Measurements from ENCODE around the gene ARCN1.

Gene ARCN1

DNA sequence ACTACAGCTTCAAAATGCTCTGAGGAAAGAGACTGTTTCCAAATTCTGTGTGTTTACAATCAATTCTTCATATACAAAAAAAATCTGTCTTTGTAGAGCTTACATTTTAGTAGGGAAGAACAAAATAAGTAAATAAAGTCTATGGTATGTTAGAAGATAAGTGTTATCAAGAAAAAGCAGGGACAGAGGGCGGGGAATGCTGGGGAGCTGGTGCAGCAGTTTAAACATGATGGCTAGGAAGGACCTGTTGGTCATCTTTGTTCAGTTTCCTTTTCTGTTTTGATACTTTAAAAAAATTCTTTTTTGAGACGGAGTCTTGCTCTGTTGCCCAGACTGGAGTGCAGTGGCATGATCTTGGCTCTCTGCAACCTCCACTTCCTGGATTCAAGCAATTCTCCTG lies 25.1 kb upstream of the ARCN1 start:
- no peak for ATAC-seq
- TF ChIP-seq TCF4 (CRISPR knock-in tag; IDR thresholded peaks at IDR 0.05; ENCODE audit: borderline replicate concordance): no peak
- no peak for TF ChIP-seq BACH2 (CRISPR knock-in tag; IDR thresholded peaks at IDR 0.05; ENCODE audit: borderline replicate concordance)
- no peak for TF ChIP-seq TSHZ2 (CRISPR knock-in tag; IDR thresholded peaks at IDR 0.05)
- TF ChIP-seq ESRRG (CRISPR knock-in tag; IDR thresholded peaks at IDR 0.05): no peak
- no peak for TF ChIP-seq CSDC2 (CRISPR knock-in tag; IDR thresholded peaks at IDR 0.05)
- TF ChIP-seq RARB (CRISPR knock-in tag; IDR thresholded peaks at IDR 0.05): no peak
- TF ChIP-seq CSRNP3 (CRISPR knock-in tag; IDR thresholded peaks at IDR 0.05): no peak
- no peak for TF ChIP-seq PPARA (CRISPR knock-in tag; IDR thresholded peaks at IDR 0.05; ENCODE audit: borderline replicate concordance)
- no peak for TF ChIP-seq ZFP3 (CRISPR knock-in tag; IDR thresholded peaks at IDR 0.05)
- TF ChIP-seq, protein P1, sequence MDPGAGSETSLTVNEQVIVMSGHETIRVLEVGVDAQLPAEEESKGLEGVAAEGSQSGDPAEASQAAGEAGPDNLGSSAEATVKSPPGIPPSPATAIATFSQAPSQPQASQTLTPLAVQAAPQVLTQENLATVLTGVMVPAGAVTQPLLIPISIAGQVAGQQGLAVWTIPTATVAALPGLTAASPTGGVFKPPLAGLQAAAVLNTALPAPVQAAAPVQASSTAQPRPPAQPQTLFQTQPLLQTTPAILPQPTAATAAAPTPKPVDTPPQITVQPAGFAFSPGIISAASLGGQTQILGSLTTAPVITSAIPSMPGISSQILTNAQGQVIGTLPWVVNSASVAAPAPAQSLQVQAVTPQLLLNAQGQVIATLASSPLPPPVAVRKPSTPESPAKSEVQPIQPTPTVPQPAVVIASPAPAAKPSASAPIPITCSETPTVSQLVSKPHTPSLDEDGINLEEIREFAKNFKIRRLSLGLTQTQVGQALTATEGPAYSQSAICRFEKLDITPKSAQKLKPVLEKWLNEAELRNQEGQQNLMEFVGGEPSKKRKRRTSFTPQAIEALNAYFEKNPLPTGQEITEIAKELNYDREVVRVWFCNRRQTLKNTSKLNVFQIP (CRISPR knock-in tag; IDR thresholded peaks at IDR 0.05; ENCODE audit: borderline replicate concordance, low read depth): no peak
- TF ChIP-seq OSR1 (CRISPR knock-in tag; IDR thresholded peaks at IDR 0.05): no peak
- TF ChIP-seq GLIS3 (CRISPR knock-in tag; IDR thresholded peaks at IDR 0.05): no peak
- TF ChIP-seq SNAI2 (CRISPR knock-in tag; IDR thresholded peaks at IDR 0.05): no peak
- TF ChIP-seq TOX (CRISPR knock-in tag; IDR thresholded peaks at IDR 0.05; ENCODE audit: borderline replicate concordance): no peak
- TF ChIP-seq ZFP30 (CRISPR knock-in tag; IDR thresholded peaks at IDR 0.05): no peak
- TF ChIP-seq PATZ1 (CRISPR knock-in tag; IDR thresholded peaks at IDR 0.05; ENCODE audit: borderline replicate concordance): no peak
- no peak for TF ChIP-seq ARNTL (CRISPR knock-in tag; IDR thresholded peaks at IDR 0.05; ENCODE audit: borderline replicate concordance, low read depth)

GRCh38 chr11:118552341-118552740 lies 19.9 kb upstream of the ARCN1 start:
- TF ChIP-seq ISL1 (CRISPR knock-in tag; IDR thresholded peaks at IDR 0.05) (no peak), CSDC2 (CRISPR knock-in tag; IDR thresholded peaks at IDR 0.05) (no peak), SNAI2 (CRISPR knock-in tag; IDR thresholded peaks at IDR 0.05) (no peak), RARB (CRISPR knock-in tag; IDR thresholded peaks at IDR 0.05) (no peak), ZFP30 (CRISPR knock-in tag; IDR thresholded peaks at IDR 0.05) (no peak), ZNF8 (CRISPR knock-in tag; IDR thresholded peaks at IDR 0.05) (no peak), TOX (CRISPR knock-in tag; IDR thresholded peaks at IDR 0.05; ENCODE audit: borderline replicate concordance) (no peak), ZNF565 (CRISPR knock-in tag; conservative IDR thresholded peaks at IDR 0.05; ENCODE audit: low read depth) (no peak), GLIS3 (CRISPR knock-in tag; IDR thresholded peaks at IDR 0.05) (no peak), TCF4 (CRISPR knock-in tag; IDR thresholded peaks at IDR 0.05; ENCODE audit: borderline replicate concordance) (no peak), OSR1 (CRISPR knock-in tag; IDR thresholded peaks at IDR 0.05) (no peak), TSHZ2 (CRISPR knock-in tag; IDR thresholded peaks at IDR 0.05) (no peak), ZFP3 (CRISPR knock-in tag; IDR thresholded peaks at IDR 0.05) (no peak)
- TF ChIP-seq, protein P1 (CRISPR knock-in tag; IDR thresholded peaks at IDR 0.05; ENCODE audit: borderline replicate concordance, low read depth): no peak
- ATAC-seq: no peak
